Measurements from ENCODE around the gene KSR1. TPM values are rescaled to one million over a fixed set of nuclear protein-coding genes. Genes with fewer than 3 reads are reported as not detected.
"Not testable (repeated sequence)": the region's sequence is repeated elsewhere in the genome, so short reads cannot be mapped to it uniquely, and the experiment has no call there.

Gene KSR1
- total RNA-seq, 4 donors from 2014 or later: 10.4 to 17.7 (median 13.2) TPM

- Histone ChIP-seq H3K27ac (no peak overlapping the region), H3K36me3 (peaks cover 0 to 25% of the 10 kb centered on the region in 2 donors), H3K4me1 (peaks cover 18 to 24% of the 10 kb centered on the region in 2 donors), H3K9me3 (no peaks in the 10 kb centered on the region), H3K4me3 (no peak overlapping the region), H3K27me3 (no peaks in the 10 kb centered on the region)
- TF ChIP-seq POLR2A (IDR thresholded peaks at IDR 0.05): no peak
- TF ChIP-seq, protein P1, sequence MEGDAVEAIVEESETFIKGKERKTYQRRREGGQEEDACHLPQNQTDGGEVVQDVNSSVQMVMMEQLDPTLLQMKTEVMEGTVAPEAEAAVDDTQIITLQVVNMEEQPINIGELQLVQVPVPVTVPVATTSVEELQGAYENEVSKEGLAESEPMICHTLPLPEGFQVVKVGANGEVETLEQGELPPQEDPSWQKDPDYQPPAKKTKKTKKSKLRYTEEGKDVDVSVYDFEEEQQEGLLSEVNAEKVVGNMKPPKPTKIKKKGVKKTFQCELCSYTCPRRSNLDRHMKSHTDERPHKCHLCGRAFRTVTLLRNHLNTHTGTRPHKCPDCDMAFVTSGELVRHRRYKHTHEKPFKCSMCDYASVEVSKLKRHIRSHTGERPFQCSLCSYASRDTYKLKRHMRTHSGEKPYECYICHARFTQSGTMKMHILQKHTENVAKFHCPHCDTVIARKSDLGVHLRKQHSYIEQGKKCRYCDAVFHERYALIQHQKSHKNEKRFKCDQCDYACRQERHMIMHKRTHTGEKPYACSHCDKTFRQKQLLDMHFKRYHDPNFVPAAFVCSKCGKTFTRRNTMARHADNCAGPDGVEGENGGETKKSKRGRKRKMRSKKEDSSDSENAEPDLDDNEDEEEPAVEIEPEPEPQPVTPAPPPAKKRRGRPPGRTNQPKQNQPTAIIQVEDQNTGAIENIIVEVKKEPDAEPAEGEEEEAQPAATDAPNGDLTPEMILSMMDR (IDR thresholded peaks at IDR 0.05 in 4 of 5, conservative IDR thresholded peaks at IDR 0.05 in 1 of 5): no peak
- ATAC-seq (no peak), DNase-seq (no peak)
- in situ Hi-C loops (cut with MboI; ENCODE audit: low sequenced_read_pairs in 4 of 4): no loop called here
- intact Hi-C loops (cut with DNase I; ENCODE audit: low total_unique reads): no loop called here
Observed at GRCh38 chr17:27625856-27626255, 169.6 kb downstream of the KSR1 start.

DNA sequence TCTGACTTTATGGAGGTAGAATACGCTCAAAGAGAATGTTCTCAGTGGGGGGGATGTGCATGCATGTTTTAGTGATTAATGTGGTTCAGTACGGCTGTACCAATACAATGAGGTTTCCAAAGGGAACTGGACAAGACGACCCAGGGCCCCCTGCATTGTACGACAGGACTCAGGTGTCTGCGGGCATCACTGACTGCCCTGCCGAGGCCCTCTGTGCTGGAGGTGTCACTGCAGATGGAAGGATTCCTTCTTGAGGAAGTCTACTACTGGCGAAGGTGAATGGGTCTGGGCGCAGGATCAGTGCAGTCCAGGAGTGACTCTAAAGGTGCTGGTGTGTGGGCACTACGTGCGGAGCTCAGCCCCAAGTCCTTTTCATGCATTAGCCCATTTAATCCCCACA, 171.3 kb downstream of the KSR1 start:
- ATAC-seq (no peak), DNase-seq (no peak)
- Histone ChIP-seq H3K36me3 (peaks cover 0 to 11% of the 10 kb centered on the region in 2 donors), H3K4me3 (no peak overlapping the region), H3K27me3 (no peaks in the 10 kb centered on the region), H3K4me1 (peaks cover 22 to 26% of the 10 kb centered on the region in 2 donors), H3K9me3 (no peaks in the 10 kb centered on the region), H3K27ac (no peak overlapping the region)
- in situ Hi-C loops (cut with MboI; ENCODE audit: low sequenced_read_pairs in 4 of 4) (no loop called here), intact Hi-C loops (cut with DNase I; ENCODE audit: low total_unique reads) (no loop called here)
- no peak for TF ChIP-seq POLR2A (IDR thresholded peaks at IDR 0.05)
- TF ChIP-seq, protein P1 (IDR thresholded peaks at IDR 0.05 in 4 of 5, conservative IDR thresholded peaks at IDR 0.05 in 1 of 5): no peak

- intact Hi-C loops (cut with DNase I; ENCODE audit: low total_unique reads): no loop called here
- TF ChIP-seq POLR2A (IDR thresholded peaks at IDR 0.05): no peak
- TF ChIP-seq, protein P1 (IDR thresholded peaks at IDR 0.05 in 4 of 5, conservative IDR thresholded peaks at IDR 0.05 in 1 of 5): no peak
Observed at GRCh38 chr17:27628376-27628775, 172.1 kb downstream of the KSR1 start.

DNA sequence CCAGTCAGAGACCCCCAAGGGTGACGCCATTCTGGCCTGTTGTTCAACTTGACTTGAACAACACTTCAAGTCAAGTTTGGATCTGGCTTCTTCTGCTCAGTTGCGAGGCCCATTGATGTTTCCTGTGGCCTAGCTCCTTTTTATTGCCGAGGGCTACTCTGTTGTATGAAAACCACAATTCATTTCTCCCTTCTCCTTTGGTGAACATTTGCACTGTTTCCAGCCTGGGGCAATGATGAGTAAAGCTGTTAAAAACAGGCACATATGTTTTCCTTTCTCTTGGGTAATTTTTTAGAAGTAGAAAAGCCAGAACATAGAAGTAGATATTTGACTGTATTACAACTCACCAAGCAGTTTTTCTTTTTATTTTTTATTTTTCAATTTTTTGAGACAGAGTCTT, 173.0 kb downstream of the KSR1 start:
- intact Hi-C loops (cut with DNase I; ENCODE audit: low total_unique reads); H3K27me3 ChIP-seq; ATAC-seq; H3K4me3 ChIP-seq; H3K9me3 ChIP-seq; H3K27ac ChIP-seq; DNase-seq; H3K36me3 ChIP-seq; in situ Hi-C loops (cut with MboI; ENCODE audit: low sequenced_read_pairs in 4 of 4): not testable (repeated sequence)
- H3K4me1 ChIP-seq: peaks cover 25 to 27% of the 10 kb centered on the region in 2 donors

More at GRCh38 chr17:27628376-27628775, 172.1 kb downstream of the KSR1 start:
- Histone ChIP-seq H3K36me3 (peaks cover 0 to 4% of the 10 kb centered on the region in 2 donors), H3K27me3 (no peaks in the 10 kb centered on the region), H3K4me1 (peaks cover 22 to 23% of the 10 kb centered on the region in 2 donors), H3K4me3 (no peak overlapping the region), H3K27ac (no peak overlapping the region), H3K9me3 (no peaks in the 10 kb centered on the region)
- in situ Hi-C loops (cut with MboI; ENCODE audit: low sequenced_read_pairs in 4 of 4): no loop called here
- DNase-seq (no peak), ATAC-seq (no peak)

GRCh38 chr17:27630607-27631410, 174.6 kb downstream of the KSR1 start, which contains the start of gene LGALS9:
TSS of gene LGALS9 (plus strand) at chr17:27631188. CDS start at chr17:27631266, 78 bp downstream.
- Histone ChIP-seq H3K4me1 (peaks cover 26 to 28% of the 10 kb centered on the region in 2 donors), H3K27me3 (no peaks in the 10 kb centered on the region), H3K36me3 (no peaks in the 10 kb centered on the region), H3K4me3 (peak within 1 kb of the TSS; percentile 17 to 38 (median 26)), H3K9me3 (no peaks in the 10 kb centered on the region), H3K27ac (peak within 1 kb of the TSS; percentile 49 to 78 (median 65))
- TF ChIP-seq POLR2A (IDR thresholded peaks at IDR 0.05): no peak
- TF ChIP-seq, protein P1 (IDR thresholded peaks at IDR 0.05 in 4 of 5, conservative IDR thresholded peaks at IDR 0.05 in 1 of 5): no peak
- intact Hi-C loops (cut with DNase I; ENCODE audit: low total_unique reads): no loop called here
- DNase-seq (peak in 1 of 2 donors; percentile 21), ATAC-seq (no peak)
- in situ Hi-C loops (cut with MboI; ENCODE audit: low sequenced_read_pairs in 4 of 4): no loop called here

All from gastrocnemius medialis (tissue), 4 donors.